HepG2 (cell line): ENCODE results near the gene TCAP. TPM values are rescaled to one million over a fixed set of nuclear protein-coding genes. Genes with fewer than 3 reads are reported as not detected.

Experiments used
- ARNTL ChIP-seq: sonication (generic); formaldehyde crosslinking; IDR thresholded peaks from 2 replicates; pipeline ENCODE4 v1.4.0; 2020; ENCODE audit warnings: mild to moderate bottlenecking, missing genetic modification reagents
- ETV6 ChIP-seq: sonication (generic); formaldehyde crosslinking; conservative IDR thresholded peaks from 2 replicates; pipeline ENCODE4 v1.4.0; 2020; ENCODE audit warnings: missing genetic modification reagents
- FOXC1 ChIP-seq: sonication (generic); formaldehyde crosslinking; IDR thresholded peaks from 2 replicates; pipeline ENCODE4 v1.8.0; 2022; ENCODE audit warnings: mild to moderate bottlenecking, missing genetic modification reagents, borderline replicate concordance
- HES4 ChIP-seq: sonication (generic); formaldehyde crosslinking; IDR thresholded peaks from 2 replicates; pipeline ENCODE4 v1.9.0; 2021; ENCODE audit warnings: mild to moderate bottlenecking, missing genetic modification reagents, borderline replicate concordance
- IRX3 ChIP-seq: sonication (generic); formaldehyde crosslinking; IDR thresholded peaks from 2 replicates; pipeline ENCODE4 v1.8.1; 2023; ENCODE audit warnings: mild to moderate bottlenecking, low read depth, missing genetic modification reagents, borderline replicate concordance
- MAFK ChIP-seq, 2 experiments: IDR thresholded peaks in 1 of 2; conservative IDR thresholded peaks in 1 of 2; 2 replicates each; pipeline ENCODE4 v1.6.1; 2011; ENCODE audit warnings: improper control_type of control experiment in 2 of 2, low read length in 2 of 2
- MBD4 ChIP-seq: IDR thresholded peaks from 2 replicates; pipeline ENCODE4 v1.6.1; 2012; ENCODE audit warnings: low read length, inconsistent platforms, borderline replicate concordance
- NPAS2 ChIP-seq: sonication (generic); formaldehyde crosslinking; IDR thresholded peaks from 2 replicates; pipeline ENCODE4 v1.8.0; 2022; ENCODE audit warnings: mild to moderate bottlenecking, missing genetic modification reagents, borderline replicate concordance
- RBM22 ChIP-seq: fragments of 200-400 bp; formaldehyde crosslinking; optimal IDR thresholded peaks from 2 replicates; pipeline ENCODE3; 2017; ENCODE audit warnings: mild to moderate bottlenecking, low read length, moderate library complexity
- RORA ChIP-seq: sonication (generic); formaldehyde crosslinking; IDR thresholded peaks from 2 replicates; pipeline ENCODE4 v1.5.0; 2020; ENCODE audit warnings: mild to moderate bottlenecking, missing genetic modification reagents, moderate library complexity
- THAP8 ChIP-seq: sonication (generic); formaldehyde crosslinking; IDR thresholded peaks from 2 replicates; pipeline ENCODE4 v1.5.1; 2020; ENCODE audit warnings: missing genetic modification reagents, mild to moderate bottlenecking, borderline replicate concordance
- ZNF326 ChIP-seq: sonication (generic); formaldehyde crosslinking; IDR thresholded peaks from 2 replicates; pipeline ENCODE4 v1.4.0; 2020; ENCODE audit warnings: missing genetic modification reagents, borderline replicate concordance
- ZNF383 ChIP-seq: sonication (generic); formaldehyde crosslinking; IDR thresholded peaks from 2 replicates; pipeline ENCODE4 v1.4.0; 2020; ENCODE audit warnings: missing genetic modification reagents, mild to moderate bottlenecking, borderline replicate concordance
- ZNF501 ChIP-seq: sonication (generic); formaldehyde crosslinking; IDR thresholded peaks from 2 replicates; pipeline ENCODE4 v1.5.1; 2020; ENCODE audit warnings: mild to moderate bottlenecking, moderate library complexity, missing genetic modification reagents
- ZSCAN25 ChIP-seq: sonication (generic); formaldehyde crosslinking; IDR thresholded peaks from 2 replicates; pipeline ENCODE4 v1.8.0; 2022; ENCODE audit warnings: mild to moderate bottlenecking, missing genetic modification reagents
- polyA plus RNA-seq, 8 experiments: library from polyadenylated mRNA; depleted of rRNA in 3 of 8; stranded (reverse) in 7 of 8; unstranded in 1 of 8; fragments of >200 nt; fragmentation: Illumina TruSeq in 4 of 8; extraction: Trizol in 4 of 8; gene quantifications; 2 replicates each; pipeline versions ENCODE4 v1.2.1 to v1.2.3, GENCODE V29; 2011 to 2016; ENCODE audit warnings: low read depth in 4 of 8, missing spikeins in 1 of 8, mixed read lengths in 1 of 8; ENCODE audit not compliant: insufficient read depth in 1 of 8
- total RNA-seq, 5 experiments: library from RNA; depleted of rRNA; stranded (reverse); fragments of >200 nt; fragmentation: Illumina TruSeq; extraction: Trizol; gene quantifications; 2 replicates each; pipeline ENCODE4 v1.2.3, GENCODE V29; 2016; ENCODE audit warnings: low read depth in 1 of 5
- TF ChIP-seq, protein P1 (sequence below): sonication (generic); formaldehyde crosslinking; IDR thresholded peaks from 2 replicates; pipeline ENCODE4 v1.5.0; 2020; ENCODE audit warnings: mild to moderate bottlenecking, missing genetic modification reagents, borderline replicate concordance
- TF ChIP-seq, protein P2 (sequence below): sonication (generic); formaldehyde crosslinking; IDR thresholded peaks from 2 replicates; pipeline ENCODE4 v1.5.1; 2020; ENCODE audit warnings: mild to moderate bottlenecking, missing genetic modification reagents, borderline replicate concordance
- TF ChIP-seq, protein P3 (sequence below): IDR thresholded peaks from 2 replicates; pipeline ENCODE4 v1.6.1; 2018; ENCODE audit warnings: missing genetic modification reagents, mild to moderate bottlenecking, missing compliant biosample characterization

TCAP gene
- total and polyA plus RNA-seq, 2 of the 13 experiments (the other 11 are each of a cell fraction or from before 2014, with no cell fraction given): 0.24 to 0.65 TPM

GRCh38 chr17:39702901-39703893 lies 38.0 kb downstream of the TCAP start (continued):
- no peak for TF ChIP-seq RBM22
- TF ChIP-seq ETV6 (CRISPR knock-in tag): no peak
- no peak for TF ChIP-seq ZNF326 (CRISPR knock-in tag)
- 0 out of 2 replicates have a peak, but pooled peaks have one; percentile 14 for TF ChIP-seq HES4 (CRISPR knock-in tag)
- TF ChIP-seq THAP8 (CRISPR knock-in tag): no peak
- TF ChIP-seq, protein P1, sequence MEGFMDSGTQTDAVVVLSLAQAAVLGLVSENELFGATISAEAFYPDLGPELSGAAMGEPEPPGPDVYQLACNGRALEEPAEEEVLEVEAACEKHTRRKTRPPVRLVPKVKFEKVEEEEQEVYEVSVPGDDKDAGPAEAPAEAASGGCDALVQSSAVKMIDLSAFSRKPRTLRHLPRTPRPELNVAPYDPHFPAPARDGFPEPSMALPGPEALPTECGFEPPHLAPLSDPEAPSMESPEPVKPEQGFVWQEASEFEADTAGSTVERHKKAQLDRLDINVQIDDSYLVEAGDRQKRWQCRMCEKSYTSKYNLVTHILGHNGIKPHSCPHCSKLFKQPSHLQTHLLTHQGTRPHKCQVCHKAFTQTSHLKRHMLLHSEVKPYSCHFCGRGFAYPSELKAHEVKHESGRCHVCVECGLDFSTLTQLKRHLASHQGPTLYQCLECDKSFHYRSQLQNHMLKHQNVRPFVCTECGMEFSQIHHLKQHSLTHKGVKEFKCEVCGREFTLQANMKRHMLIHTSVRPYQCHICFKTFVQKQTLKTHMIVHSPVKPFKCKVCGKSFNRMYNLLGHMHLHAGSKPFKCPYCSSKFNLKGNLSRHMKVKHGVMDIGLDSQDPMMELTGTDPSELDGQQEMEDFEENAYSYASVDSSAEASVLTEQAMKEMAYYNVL (CRISPR knock-in tag): no peak; the same call in 1 of the 2 replicates
- no peak for TF ChIP-seq RORA
- TF ChIP-seq ZNF501 (CRISPR knock-in tag): peak; percentile 84
- TF ChIP-seq IRX3 (CRISPR knock-in tag): 0 out of 2 replicates have a peak, but pooled peaks have one; percentile 48
- peak; percentile 85 for TF ChIP-seq FOXC1 (CRISPR knock-in tag)
- peak; percentile 88 for TF ChIP-seq ARNTL (CRISPR knock-in tag)
- no peak for TF ChIP-seq NPAS2 (CRISPR knock-in tag)
- TF ChIP-seq ZSCAN25: peak; percentile 96
- TF ChIP-seq MAFK (conservative IDR thresholded peaks at IDR 0.05 in 1 of 2, IDR thresholded peaks at IDR 0.05 in 1 of 2; ENCODE audit: low read length in 2 of 2): no peak
- TF ChIP-seq, protein P2, sequence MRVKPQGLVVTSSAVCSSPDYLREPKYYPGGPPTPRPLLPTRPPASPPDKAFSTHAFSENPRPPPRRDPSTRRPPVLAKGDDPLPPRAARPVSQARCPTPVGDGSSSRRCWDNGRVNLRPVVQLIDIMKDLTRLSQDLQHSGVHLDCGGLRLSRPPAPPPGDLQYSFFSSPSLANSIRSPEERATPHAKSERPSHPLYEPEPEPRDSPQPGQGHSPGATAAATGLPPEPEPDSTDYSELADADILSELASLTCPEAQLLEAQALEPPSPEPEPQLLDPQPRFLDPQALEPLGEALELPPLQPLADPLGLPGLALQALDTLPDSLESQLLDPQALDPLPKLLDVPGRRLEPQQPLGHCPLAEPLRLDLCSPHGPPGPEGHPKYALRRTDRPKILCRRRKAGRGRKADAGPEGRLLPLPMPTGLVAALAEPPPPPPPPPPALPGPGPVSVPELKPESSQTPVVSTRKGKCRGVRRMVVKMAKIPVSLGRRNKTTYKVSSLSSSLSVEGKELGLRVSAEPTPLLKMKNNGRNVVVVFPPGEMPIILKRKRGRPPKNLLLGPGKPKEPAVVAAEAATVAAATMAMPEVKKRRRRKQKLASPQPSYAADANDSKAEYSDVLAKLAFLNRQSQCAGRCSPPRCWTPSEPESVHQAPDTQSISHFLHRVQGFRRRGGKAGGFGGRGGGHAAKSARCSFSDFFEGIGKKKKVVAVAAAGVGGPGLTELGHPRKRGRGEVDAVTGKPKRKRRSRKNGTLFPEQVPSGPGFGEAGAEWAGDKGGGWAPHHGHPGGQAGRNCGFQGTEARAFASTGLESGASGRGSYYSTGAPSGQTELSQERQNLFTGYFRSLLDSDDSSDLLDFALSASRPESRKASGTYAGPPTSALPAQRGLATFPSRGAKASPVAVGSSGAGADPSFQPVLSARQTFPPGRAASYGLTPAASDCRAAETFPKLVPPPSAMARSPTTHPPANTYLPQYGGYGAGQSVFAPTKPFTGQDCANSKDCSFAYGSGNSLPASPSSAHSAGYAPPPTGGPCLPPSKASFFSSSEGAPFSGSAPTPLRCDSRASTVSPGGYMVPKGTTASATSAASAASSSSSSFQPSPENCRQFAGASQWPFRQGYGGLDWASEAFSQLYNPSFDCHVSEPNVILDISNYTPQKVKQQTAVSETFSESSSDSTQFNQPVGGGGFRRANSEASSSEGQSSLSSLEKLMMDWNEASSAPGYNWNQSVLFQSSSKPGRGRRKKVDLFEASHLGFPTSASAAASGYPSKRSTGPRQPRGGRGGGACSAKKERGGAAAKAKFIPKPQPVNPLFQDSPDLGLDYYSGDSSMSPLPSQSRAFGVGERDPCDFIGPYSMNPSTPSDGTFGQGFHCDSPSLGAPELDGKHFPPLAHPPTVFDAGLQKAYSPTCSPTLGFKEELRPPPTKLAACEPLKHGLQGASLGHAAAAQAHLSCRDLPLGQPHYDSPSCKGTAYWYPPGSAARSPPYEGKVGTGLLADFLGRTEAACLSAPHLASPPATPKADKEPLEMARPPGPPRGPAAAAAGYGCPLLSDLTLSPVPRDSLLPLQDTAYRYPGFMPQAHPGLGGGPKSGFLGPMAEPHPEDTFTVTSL: peak; percentile 86; the same call in 1 of the 2 replicates
- no peak for TF ChIP-seq MBD4
- peak; percentile 74; the same call in 1 of the 2 replicates for TF ChIP-seq ZNF383 (CRISPR knock-in tag)
- TF ChIP-seq, protein P3, sequence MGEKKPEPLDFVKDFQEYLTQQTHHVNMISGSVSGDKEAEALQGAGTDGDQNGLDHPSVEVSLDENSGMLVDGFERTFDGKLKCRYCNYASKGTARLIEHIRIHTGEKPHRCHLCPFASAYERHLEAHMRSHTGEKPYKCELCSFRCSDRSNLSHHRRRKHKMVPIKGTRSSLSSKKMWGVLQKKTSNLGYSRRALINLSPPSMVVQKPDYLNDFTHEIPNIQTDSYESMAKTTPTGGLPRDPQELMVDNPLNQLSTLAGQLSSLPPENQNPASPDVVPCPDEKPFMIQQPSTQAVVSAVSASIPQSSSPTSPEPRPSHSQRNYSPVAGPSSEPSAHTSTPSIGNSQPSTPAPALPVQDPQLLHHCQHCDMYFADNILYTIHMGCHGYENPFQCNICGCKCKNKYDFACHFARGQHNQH (CRISPR knock-in tag): peak; percentile 41; the same call in 1 of the 2 replicates
